Neural progenitor cell (in vitro differentiated cells): ENCODE results near the gene ZNF518A. TPM values are rescaled to one million over a fixed set of nuclear protein-coding genes. Genes with fewer than 3 reads are reported as not detected.

ENCODE experiments used
- DNase-seq: peaks from one replicate; pipeline ENCODE4 v3.0.0-alpha.2; 2016; ENCODE audit warnings: low spot score
- H2AFZ ChIP-seq: fragments of 200-600 bp; sonication (generic); replicated peaks from 2 replicates; pipeline ENCODE4 v1.6.1; 2016; ENCODE audit warnings: antibody characterized with exemption
- H3F3A ChIP-seq: fragments of 200-600 bp; sonication (generic); 2 replicates; pipeline ENCODE4 v1.6.1; 2016; ENCODE audit warnings: antibody characterized with exemption, low read depth
- H3K27ac ChIP-seq: fragments of 200-600 bp; sonication (generic); 2 replicates; pipeline ENCODE4 v1.5.1; 2016; ENCODE audit warnings: mild to moderate bottlenecking
- H3K27me3 ChIP-seq: fragments of 200-600 bp; sonication (generic); 2 replicates; pipeline ENCODE4 v1.6.1; 2016; ENCODE audit warnings: mild to moderate bottlenecking, moderate library complexity
- H3K36me3 ChIP-seq: fragments of 200-600 bp; sonication (generic); 2 replicates; pipeline ENCODE4 v1.5.1; 2016
- H3K4me1 ChIP-seq: fragments of 200-600 bp; sonication (generic); 2 replicates; pipeline ENCODE4 v1.6.1; 2016; ENCODE audit warnings: mixed run types
- H3K4me2 ChIP-seq: fragments of 200-600 bp; sonication (generic); 2 replicates; pipeline ENCODE4 v1.6.1; 2016
- H3K4me3 ChIP-seq: fragments of 200-600 bp; sonication (generic); 2 replicates; pipeline ENCODE4 v1.5.1; 2016
- H3K79me2 ChIP-seq: fragments of 200-600 bp; sonication (generic); 2 replicates; pipeline ENCODE4 v1.6.1; 2016; ENCODE audit warnings: low read depth
- H3K9ac ChIP-seq: fragments of 200-600 bp; sonication (generic); 2 replicates; pipeline ENCODE4 v1.6.1; 2016
- H3K9me3 ChIP-seq: fragments of 200-600 bp; sonication (generic); 2 replicates; pipeline ENCODE4 v1.5.1; 2016; ENCODE audit warnings: low read depth
- H4K20me1 ChIP-seq: fragments of 200-600 bp; sonication (generic); 2 replicates; pipeline ENCODE4 v1.6.1; 2016; ENCODE audit warnings: low read depth
- H3K27ac Mint-ChIP-seq: 3 replicates; pipeline ENCODE4 v1.8.0; 2021; ENCODE audit warnings: mixed read lengths
- H3K27me3 Mint-ChIP-seq: 2 replicates; pipeline ENCODE4 v1.8.0; 2022; ENCODE audit warnings: low read depth, mild to moderate bottlenecking, inconsistent platforms, moderate library complexity, mixed read lengths; ENCODE audit not compliant: insufficient read depth
- H3K36me3 Mint-ChIP-seq: 3 replicates; pipeline ENCODE4 v1.8.0; 2021; ENCODE audit warnings: mixed read lengths
- H3K4me1 Mint-ChIP-seq: 3 replicates; pipeline ENCODE4 v1.8.0; 2021; ENCODE audit warnings: mixed read lengths
- H3K4me3 Mint-ChIP-seq: 3 replicates; pipeline ENCODE4 v1.8.0; 2021; ENCODE audit warnings: mild to moderate bottlenecking, moderate library complexity, mixed read lengths
- H3K9me3 Mint-ChIP-seq: 3 replicates; pipeline ENCODE4 v1.8.0; 2020; ENCODE audit warnings: mixed read lengths
- CTCF ChIP-seq: fragments of 200-600 bp; sonication (generic); IDR thresholded peaks from 2 replicates; pipeline ENCODE4 v1.5.1; 2017; ENCODE audit warnings: antibody characterized with exemption, mild to moderate bottlenecking
- EZH2 ChIP-seq: fragments of 200-600 bp; sonication (generic); IDR thresholded peaks from 2 replicates; pipeline ENCODE4 v1.6.1; 2017; ENCODE audit warnings: antibody characterized with exemption, mild to moderate bottlenecking, moderate library complexity
- EZH2phosphoT487 ChIP-seq: fragments of 200-600 bp; sonication (generic); IDR thresholded peaks from 2 replicates; pipeline ENCODE4 v1.6.1; 2017; ENCODE audit warnings: antibody characterized with exemption
- small RNA-seq: library from RNA; depleted of rRNA; stranded (forward); fragments of <200 nt; gene quantifications from one replicate; pipeline ENCODE3, GENCODE V24; 2015
- total RNA-seq: library from RNA; depleted of rRNA; stranded (reverse); fragments of >200 nt; gene quantifications from 2 replicates; pipeline ENCODE4 v1.2.3, GENCODE V29; 2015; ENCODE audit warnings: low replicate concordance

The ZNF518A gene
- total RNA-seq, 1 donor from 2014 or later, result 79.9 TPM

GRCh38 chr10:96212911-96213310, 82.8 kb downstream of the ZNF518A start:
- H3K9me3 Mint-ChIP-seq, result no peaks in the 10 kb centered on the region
- no peak overlapping the region for H3K27ac Mint-ChIP-seq
- Histone ChIP-seq H3K4me3 (no peak overlapping the region), H3K36me3 (no peaks in the 10 kb centered on the region), H3K4me1 (no peaks in the 10 kb centered on the region), H3K9ac (no peak overlapping the region), H3K27ac (no peak overlapping the region), H4K20me1 (no peaks in the 10 kb centered on the region), H3F3A (no peaks in the 10 kb centered on the region), H2AFZ (no peak overlapping the region), H3K4me2 (no peak overlapping the region), H3K27me3 (no peaks in the 10 kb centered on the region), H3K79me2 (no peaks in the 10 kb centered on the region), H3K9me3 (no peaks in the 10 kb centered on the region)
- no peaks in the 10 kb centered on the region for H3K4me1 Mint-ChIP-seq
- TF ChIP-seq CTCF (no peak), EZH2phosphoT487 (no peak), EZH2 (no peak)
- no peaks in the 10 kb centered on the region for H3K36me3 Mint-ChIP-seq
- no peak overlapping the region for H3K4me3 Mint-ChIP-seq
- H3K27me3 Mint-ChIP-seq, result peaks cover 3% of the 10 kb centered on the region
- no peak for DNase-seq

Small RNAs within 50 kb of the gene (small RNA-seq; reads per million reads assigned to genes)
- gene RNU6-271P, result not detected

Other genes with a start within 250 kb of the ZNF518A start
- 0.22 and 0.37 TPM in 2 replicates for gene CC2D2B, start 222.3 kb upstream of the ZNF518A start, total RNA-seq
- gene CCNJ, start 86.7 kb upstream of the ZNF518A start, total RNA-seq, result 33.7 and 43.4 TPM in 2 replicates
- not detected in 2 replicates for gene BLNK, start 141.3 kb downstream of the ZNF518A start, total RNA-seq
- not detected in 2 replicates for gene DNTT, start 174.1 kb downstream of the ZNF518A start, total RNA-seq
- gene OPALIN, start 228.7 kb downstream of the ZNF518A start, total RNA-seq, result not detected in 2 replicates